B cell (primary cell): ENCODE data around the gene MED13. TPM values are rescaled to one million over a fixed set of nuclear protein-coding genes. Genes with fewer than 3 reads are reported as not detected.

ENCODE experiments used
- ATAC-seq: fragments of 200-7000 bp; cut with Tn5 transposase; one replicate; pipeline ENCODE4 v1.10.0; 2021; ENCODE audit warnings: low read depth, mild to moderate bottlenecking, moderate number of reproducible peaks, moderate library complexity
- CTCF ChIA-PET: fragments of 350-600 bp; sonication (Branson Sonifier 250); formaldehyde crosslinking; loops from one replicate; lab custom pipeline; 2021; ENCODE audit warnings: antibody characterized with exemption, inconsistent platforms; lab: Charles Lee
- POLR2A ChIA-PET: fragments of 350-600 bp; sonication (Branson Sonifier 250); formaldehyde crosslinking; loops from one replicate; lab custom pipeline; 2021; ENCODE audit warnings: antibody characterized with exemption; lab: Charles Lee
- DNase-seq: peaks from one replicate; pipeline ENCODE4 v3.0.0; 2013
- H2AFZ ChIP-seq: 2 replicates; pipeline ENCODE4 v1.6.1; 2012; ENCODE audit warnings: mild to moderate bottlenecking, low read depth, low read length; ENCODE audit not compliant: insufficient read depth, poor library complexity, severe bottlenecking
- H3K27ac ChIP-seq, 2 donors: 1 replicate in 1 of 2; 2 replicates in 1 of 2; pipeline ENCODE4 v1.5.1; 2012 to 2013; ENCODE audit warnings: low read length in 2 of 2, mild to moderate bottlenecking in 2 of 2, moderate library complexity in 1 of 2
- H3K27me3 ChIP-seq, 4 experiments: fragments of 200-600 bp in 1 of 4; sonication (generic) in 1 of 4; replicated peaks in 1 of 4; 1 replicate in 2 of 4; 2 replicates in 2 of 4; pipeline versions ENCODE4 v1.6.1 to v1.7.0; 2013 to 2016; ENCODE audit warnings: low read length in 3 of 4, mild to moderate bottlenecking in 2 of 4, mixed read lengths in 1 of 4, moderate library complexity in 1 of 4; ENCODE audit not compliant: insufficient read depth in 4 of 4, control insufficient read depth in 3 of 4; ENCODE audit errors: control extremely low read depth in 1 of 4
- H3K36me3 ChIP-seq, 2 experiments: replicated peaks in 1 of 2; 1 replicate in 1 of 2; 2 replicates in 1 of 2; pipeline versions ENCODE4 v1.6.1 to v1.7.1; 2013; ENCODE audit warnings: low read length in 1 of 2; ENCODE audit not compliant: insufficient read depth in 2 of 2, control insufficient read depth in 1 of 2; ENCODE audit errors: control extremely low read depth in 1 of 2, extremely low read depth in 1 of 2
- H3K4me1 ChIP-seq, 2 donors: fragments of 200-600 bp in 1 of 2; sonication (generic) in 1 of 2; 1 replicate in 1 of 2; 2 replicates in 1 of 2; pipeline versions ENCODE4 v1.5.1 to v1.6.1; 2013 to 2017; ENCODE audit warnings: low read length in 2 of 2; ENCODE audit not compliant: control insufficient read depth in 2 of 2, insufficient read depth in 2 of 2
- H3K4me2 ChIP-seq: replicated peaks from 2 replicates; pipeline ENCODE3; 2012; ENCODE audit warnings: mild to moderate bottlenecking, low read depth, low read length; ENCODE audit not compliant: poor library complexity, severe bottlenecking
- H3K4me3 ChIP-seq, 5 experiments: fragments of 200-600 bp in 1 of 5; sonication (generic) in 1 of 5; 1 replicate in 3 of 5; 2 replicates in 2 of 5; pipeline versions ENCODE4 v1.5.1 to v1.7.0; 2011 to 2016; ENCODE audit warnings: low read length in 4 of 5, mild to moderate bottlenecking in 4 of 5, low read depth in 2 of 5, control low read depth in 1 of 5, moderate library complexity in 1 of 5; ENCODE audit not compliant: insufficient read depth in 1 of 5; ENCODE audit errors: control extremely low read depth in 1 of 5, extremely low read depth in 1 of 5
- H3K79me2 ChIP-seq: fragments of 200-600 bp; sonication (generic); one replicate; pipeline ENCODE4 v1.6.0; 2016; ENCODE audit warnings: low read length; ENCODE audit not compliant: control insufficient read depth, insufficient read depth
- H3K9ac ChIP-seq: fragments of 200-600 bp; sonication (generic); 2 replicates; pipeline ENCODE4 v1.6.1; 2017; ENCODE audit warnings: mild to moderate bottlenecking, low read length, moderate library complexity
- H3K9me3 ChIP-seq, 3 donors: one replicate each; pipeline versions ENCODE4 v1.6.1 to v1.7.1; 2013; ENCODE audit warnings: low read length in 2 of 3; ENCODE audit not compliant: control insufficient read depth in 2 of 3, insufficient read depth in 1 of 3; ENCODE audit errors: control extremely low read depth in 1 of 3
- H4K20me1 ChIP-seq: 2 replicates; pipeline ENCODE4 v1.6.0; 2012; ENCODE audit warnings: mild to moderate bottlenecking, low read length; ENCODE audit not compliant: insufficient read depth, control insufficient read depth, poor library complexity, severe bottlenecking
- H3K27ac Mint-ChIP-seq: one replicate; pipeline ENCODE4 v1.8.0; 2021; ENCODE audit warnings: mixed read lengths
- H3K27me3 Mint-ChIP-seq: one replicate; pipeline ENCODE4 v1.8.0; 2021; ENCODE audit warnings: mixed read lengths
- H3K4me1 Mint-ChIP-seq: one replicate; pipeline ENCODE4 v1.8.0; 2021; ENCODE audit warnings: mixed read lengths
- H3K4me3 Mint-ChIP-seq: one replicate; pipeline ENCODE4 v1.8.0; 2021; ENCODE audit warnings: mixed read lengths
- H3K9me3 Mint-ChIP-seq: one replicate; pipeline ENCODE4 v1.8.0; 2022; ENCODE audit warnings: mixed read lengths; ENCODE audit not compliant: insufficient read depth
- CTCF ChIP-seq: fragments of 200-600 bp; IDR thresholded peaks from one replicate; pipeline ENCODE4 v1.8.0; 2022; ENCODE audit warnings: antibody characterized with exemption, mild to moderate bottlenecking
- EZH2 ChIP-seq: IDR thresholded peaks from 2 replicates; pipeline ENCODE4 v1.6.1; 2012; ENCODE audit warnings: borderline replicate concordance, low read depth, mild to moderate bottlenecking, moderate library complexity, low read length; ENCODE audit not compliant: insufficient read depth, poor library complexity, severe bottlenecking
- WGBS: methylation state at CpG from one replicate; pipeline ENCODE4 v1.1.5; 2013; ENCODE audit warnings: missing lambda C conversion rate; ENCODE audit not compliant: insufficient coverage; 5-methylcytosine and 5-hydroxymethylcytosine counted together
- intact Hi-C: fragments of 100-400 bp; cut with micrococcal nuclease; formaldehyde crosslinking; loops from one replicate; pipeline ENCODE4 v1.10.0; 2022
- polyA plus RNA-seq: library from polyadenylated mRNA; depleted of rRNA; stranded (reverse); fragments of >200 nt; gene quantifications from 2 replicates; pipeline ENCODE4 v1.2.3, GENCODE V29; 2012
- total RNA-seq, 2 donors: library from RNA; stranded (reverse); fragments of 120-200 nt in 1 of 2; gene quantifications; 1 replicate in 1 of 2; 2 replicates in 1 of 2; pipeline versions ENCODE4 v1.2.3 to v1.2.4, GENCODE V29; 2013 to 2022

The MED13 gene
- total and polyA plus RNA-seq, 2 donors (not counting 1 experiment from before 2014, with no cell fraction given), result 17.3 to 120 TPM

- H3K27ac ChIP-seq, result no peak overlapping the region
- ChIA-PET CTCF (interaction anchor here (1.3 kb wide), 1 partner anchor 143 kb away, joined by 4 read pairs; no protein-coding TSS in a partner anchor), POLR2A (no interaction called here)
- no peaks in the 10 kb centered on the region for H3K79me2 ChIP-seq
- no peak overlapping the region for H3K27ac Mint-ChIP-seq
- DNase-seq (no peak), ATAC-seq (no peak)
- no peaks in the 10 kb centered on the region for H3K4me1 ChIP-seq
- peaks cover 4% of the 10 kb centered on the region for H4K20me1 ChIP-seq
- H3K4me3 Mint-ChIP-seq, result no peak overlapping the region
- H3K4me2 ChIP-seq, result no peak overlapping the region
- peaks cover 10 to 69% of the 10 kb centered on the region in 2 experiments for H3K36me3 ChIP-seq
- no peaks in the 10 kb centered on the region for H3K4me1 Mint-ChIP-seq
- no CpG with 5 or more reads among the region's 1 CpG for WGBS
- TF ChIP-seq EZH2, result no peak
- no peak for TF ChIP-seq CTCF
- no peaks in the 10 kb centered on the region for H3K9me3 Mint-ChIP-seq
- H3K27me3 Mint-ChIP-seq, result no peaks in the 10 kb centered on the region
- no peak overlapping the region for H3K4me3 ChIP-seq
- H3K9ac ChIP-seq, result no peak overlapping the region
- no peaks in the 10 kb centered on the region for H3K9me3 ChIP-seq
- H2AFZ ChIP-seq, result no peak overlapping the region
- no peaks in the 10 kb centered on the region for H3K27me3 ChIP-seq
- intact Hi-C loops, result loop anchor here (10.0 kb wide), 1 partner anchor 49 kb away; no protein-coding TSS in a partner anchor
Measured at GRCh38 chr17:61966191-61966590, 98.9 kb downstream of the MED13 start.

- intact Hi-C loops, result no loop called here
- no peak overlapping the region for H3K4me3 ChIP-seq
- Mint-ChIP-seq H3K4me3 (no peak overlapping the region), H3K27ac (no peak overlapping the region), H3K27me3 (no peaks in the 10 kb centered on the region), H3K4me1 (no peaks in the 10 kb centered on the region), H3K9me3 (no peaks in the 10 kb centered on the region)
- H3K36me3 ChIP-seq, result peaks cover 14 to 70% of the 10 kb centered on the region in 2 experiments
- CTCF ChIA-PET, result no interaction called here
- TF ChIP-seq EZH2 (no peak), CTCF (no peak)
- no peaks in the 10 kb centered on the region for H3K79me2 ChIP-seq
- no CpG with 5 or more reads among the region's 4 CpGs for WGBS
- H3K4me2 ChIP-seq, result no peak overlapping the region
- DNase-seq (no peak), ATAC-seq (no peak)
- H3K27ac ChIP-seq, result no peak overlapping the region
- no peak overlapping the region for H2AFZ ChIP-seq
- no peaks in the 10 kb centered on the region for H3K27me3 ChIP-seq
- no peaks in the 10 kb centered on the region for H4K20me1 ChIP-seq
- no peaks in the 10 kb centered on the region for H3K9me3 ChIP-seq
- no peaks in the 10 kb centered on the region for H3K4me1 ChIP-seq
- no peak overlapping the region for H3K9ac ChIP-seq
- POLR2A ChIA-PET, result no interaction called here
Measured at GRCh38 chr17:61955619-61956018, 109.5 kb downstream of the MED13 start.
